Measurements from ENCODE around the gene TRIO.

TRIO gene

GRCh38 chr5:14226554-14226953 lies 83.4 kb downstream of the TRIO start:
- DNase-seq (ENCODE audit: low read depth in 2 of 2): no peak

DNA sequence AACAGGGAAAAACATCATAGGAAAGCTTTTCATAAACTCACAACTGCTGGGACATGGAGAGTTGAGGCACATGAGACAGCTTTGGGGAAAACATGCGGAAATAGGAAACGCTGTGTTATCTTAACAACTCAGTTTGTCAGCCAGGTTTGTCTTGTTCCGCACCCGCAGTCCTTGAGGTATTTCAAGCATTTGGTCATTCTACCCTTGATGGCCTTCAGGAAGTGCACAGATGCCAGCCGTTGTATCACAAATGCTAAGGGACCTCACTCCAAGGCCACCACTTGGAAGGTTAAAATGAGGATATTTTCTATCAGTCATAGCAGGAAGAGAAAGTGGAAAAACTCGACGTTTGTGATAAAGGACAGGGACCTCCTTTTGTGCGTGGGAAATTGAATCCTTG lies 83.8 kb downstream of the TRIO start:
- no peak for DNase-seq (ENCODE audit: low read depth in 2 of 2)

GRCh38 chr5:14227513-14227912 lies 84.4 kb downstream of the TRIO start:
- DNase-seq (ENCODE audit: low read depth in 2 of 2): no peak

- DNase-seq (ENCODE audit: low read depth in 2 of 2): no peak
Observed at GRCh38 chr5:14228219-14228618, 85.1 kb downstream of the TRIO start.

GRCh38 chr5:14229181-14229580 lies 86.0 kb downstream of the TRIO start:
- no peak for DNase-seq (ENCODE audit: low read depth in 2 of 2)

DNA sequence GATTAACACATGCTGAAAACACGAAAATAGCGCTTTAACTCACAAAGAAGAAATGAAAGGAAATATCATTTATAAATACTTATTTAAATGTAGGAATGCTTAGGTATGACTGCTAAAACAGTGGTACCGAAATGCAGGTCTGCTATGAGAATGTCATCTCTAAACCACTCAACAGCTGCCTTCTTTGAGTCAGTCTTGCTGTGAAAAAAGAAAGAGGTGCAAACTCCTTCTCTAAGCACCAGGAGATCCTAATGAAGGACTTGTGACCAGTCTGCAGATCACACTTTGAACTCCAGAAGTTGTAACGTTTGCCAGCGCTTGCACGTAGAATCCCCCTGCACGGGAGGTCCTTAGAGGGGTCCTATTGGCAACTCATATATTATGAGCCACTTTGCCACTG lies 86.6 kb downstream of the TRIO start:
- DNase-seq (ENCODE audit: low read depth in 2 of 2): no peak

GRCh38 chr5:14231156-14231555 lies 88.0 kb downstream of the TRIO start:
- DNase-seq (ENCODE audit: low read depth in 2 of 2): peak; percentile 59 to 60

GRCh38 chr5:14231890-14232289 lies 88.7 kb downstream of the TRIO start:
- DNase-seq (ENCODE audit: low read depth in 2 of 2): no peak

DNA sequence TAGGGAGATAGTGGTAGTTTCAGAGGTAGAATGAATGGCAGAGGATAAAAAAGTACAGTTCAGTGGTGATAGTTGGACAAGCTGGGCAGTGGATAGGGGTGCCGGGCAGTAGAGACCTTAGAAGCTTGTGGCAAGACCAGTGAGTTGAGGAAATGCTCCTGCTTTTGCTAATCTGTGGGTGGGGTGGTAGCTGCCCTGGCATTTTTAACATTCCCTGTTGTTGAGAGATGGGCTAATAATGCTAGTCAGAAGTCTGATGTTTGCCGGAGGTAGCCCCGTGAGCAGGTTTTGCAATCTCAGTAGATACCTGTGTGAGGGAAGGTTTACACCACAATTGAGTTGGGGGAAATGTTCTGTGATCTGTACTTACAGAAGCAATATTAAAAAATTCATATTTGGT lies 91.1 kb downstream of the TRIO start:
- no peak for DNase-seq (ENCODE audit: low read depth in 2 of 2)

DNA sequence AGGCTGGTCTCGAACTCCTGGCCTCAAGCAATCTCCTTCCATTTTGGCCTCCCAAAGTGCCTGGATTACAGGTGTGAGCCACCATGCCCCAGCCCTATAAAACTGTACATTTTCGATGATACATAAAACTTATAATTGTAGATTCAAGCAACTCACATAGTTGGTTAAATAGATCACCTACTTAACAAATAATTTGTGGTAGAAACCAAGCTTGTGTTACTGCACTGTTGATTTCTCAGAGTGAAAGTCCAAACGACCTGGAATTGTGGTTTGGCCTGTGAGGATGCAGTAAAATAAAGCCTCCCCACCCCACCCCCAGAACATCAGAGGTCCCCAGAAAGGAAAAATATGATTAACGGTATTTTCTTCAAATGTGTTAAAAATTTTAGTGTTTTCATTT lies 92.7 kb downstream of the TRIO start:
- no peak for DNase-seq (ENCODE audit: low read depth in 2 of 2)

GRCh38 chr5:14236757-14237156 lies 93.6 kb downstream of the TRIO start:
- no peak for DNase-seq (ENCODE audit: low read depth in 2 of 2)

GRCh38 chr5:14237317-14238086 lies 94.4 kb downstream of the TRIO start:
- DNase-seq (ENCODE audit: low read depth in 2 of 2): no peak

- DNase-seq (ENCODE audit: low read depth in 2 of 2): no peak
Observed at GRCh38 chr5:14238272-14238671, 95.1 kb downstream of the TRIO start.

DNA sequence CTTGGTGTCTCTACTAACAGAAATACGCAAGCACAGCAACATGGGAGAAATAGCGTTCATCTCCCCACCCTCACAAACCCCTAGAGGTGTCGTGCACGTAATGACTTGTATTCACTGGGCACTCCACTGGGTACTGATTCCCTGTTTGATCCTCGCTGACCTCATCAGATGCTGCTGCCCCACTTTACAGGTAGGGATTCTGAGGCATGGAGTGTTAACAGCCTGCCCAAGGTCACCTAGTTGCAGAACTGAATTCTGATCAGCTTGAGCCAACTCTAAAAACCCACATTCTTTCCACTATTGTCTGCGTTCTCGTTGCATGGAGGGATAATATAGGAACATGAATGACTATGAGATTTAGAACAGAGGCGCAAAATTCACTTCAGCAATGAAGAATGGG lies 96.3 kb downstream of the TRIO start:
- no peak for DNase-seq (ENCODE audit: low read depth in 2 of 2)

DNA sequence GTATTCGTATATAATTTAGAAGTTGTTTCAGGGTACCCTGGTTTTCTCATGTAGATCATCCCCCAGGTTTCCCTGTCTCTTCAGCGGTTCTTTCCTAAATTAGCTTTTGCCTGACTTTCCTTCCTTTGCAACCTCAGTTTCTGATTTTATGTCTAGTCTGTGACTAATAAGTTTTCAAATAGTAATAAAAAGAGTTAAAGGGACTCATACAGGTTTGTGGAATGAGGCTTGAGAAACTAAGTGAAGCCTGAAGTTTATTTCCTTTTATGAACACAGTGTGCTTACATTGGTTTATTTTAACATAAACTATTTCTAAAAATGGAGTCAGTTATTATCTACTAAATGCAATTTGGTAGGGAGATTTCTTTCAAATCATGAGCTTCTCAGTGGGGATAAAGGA lies 96.8 kb downstream of the TRIO start:
- no peak for DNase-seq (ENCODE audit: low read depth in 2 of 2)

- peak; percentile 50 for DNase-seq (ENCODE audit: low read depth in 2 of 2)
Observed at GRCh38 chr5:14240359-14240758, 97.2 kb downstream of the TRIO start.

- no peak for DNase-seq (ENCODE audit: low read depth in 2 of 2)
Observed at GRCh38 chr5:14241141-14241540, 98.0 kb downstream of the TRIO start.

DNA sequence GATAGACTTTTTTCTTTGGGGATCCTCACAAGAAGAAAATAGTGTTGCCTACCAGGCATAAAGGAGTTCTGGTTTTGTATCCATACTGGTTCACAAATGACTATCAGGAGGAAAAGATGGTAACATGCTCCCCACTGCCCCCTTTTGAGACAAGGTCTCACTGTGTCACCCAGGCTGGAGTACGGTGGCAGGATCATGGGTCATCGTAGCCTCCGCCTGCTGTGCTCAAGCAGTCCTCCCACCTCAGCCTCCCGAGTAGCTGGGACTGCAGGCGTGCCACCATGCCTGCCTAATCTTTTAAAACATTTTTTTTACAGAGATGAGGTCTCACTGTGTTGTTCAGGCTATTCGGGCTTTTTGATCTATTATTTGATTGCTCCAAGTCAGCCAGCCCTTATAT lies 99.3 kb downstream of the TRIO start:
- DNase-seq (ENCODE audit: low read depth in 2 of 2): no peak

GRCh38 chr5:14242871-14243383 lies 99.8 kb downstream of the TRIO start:
- DNase-seq (ENCODE audit: low read depth in 2 of 2): no peak

DNA sequence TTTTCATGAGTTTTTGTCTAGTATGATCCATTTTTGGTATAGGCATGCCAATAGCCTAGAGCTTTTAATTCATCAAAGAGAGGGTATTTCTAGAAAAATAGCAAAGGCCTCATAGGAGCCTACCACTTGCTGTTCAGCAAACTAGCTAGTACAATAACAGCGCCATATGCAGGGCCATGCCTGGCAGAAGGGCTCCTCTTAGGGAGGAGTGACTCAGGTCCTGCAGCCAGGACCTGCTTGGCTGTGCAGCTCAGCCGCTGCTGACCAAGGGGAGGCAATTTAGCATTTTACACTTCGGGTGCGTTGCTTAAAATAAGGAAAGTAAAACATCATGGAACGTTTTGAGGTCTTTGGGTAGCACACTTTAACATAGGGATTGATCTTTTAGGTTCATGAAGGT lies 100.6 kb downstream of the TRIO start:
- DNase-seq (ENCODE audit: low read depth in 2 of 2): no peak

GRCh38 chr5:14244721-14245120 lies 101.6 kb downstream of the TRIO start:
- DNase-seq (ENCODE audit: low read depth in 2 of 2): no peak

DNA sequence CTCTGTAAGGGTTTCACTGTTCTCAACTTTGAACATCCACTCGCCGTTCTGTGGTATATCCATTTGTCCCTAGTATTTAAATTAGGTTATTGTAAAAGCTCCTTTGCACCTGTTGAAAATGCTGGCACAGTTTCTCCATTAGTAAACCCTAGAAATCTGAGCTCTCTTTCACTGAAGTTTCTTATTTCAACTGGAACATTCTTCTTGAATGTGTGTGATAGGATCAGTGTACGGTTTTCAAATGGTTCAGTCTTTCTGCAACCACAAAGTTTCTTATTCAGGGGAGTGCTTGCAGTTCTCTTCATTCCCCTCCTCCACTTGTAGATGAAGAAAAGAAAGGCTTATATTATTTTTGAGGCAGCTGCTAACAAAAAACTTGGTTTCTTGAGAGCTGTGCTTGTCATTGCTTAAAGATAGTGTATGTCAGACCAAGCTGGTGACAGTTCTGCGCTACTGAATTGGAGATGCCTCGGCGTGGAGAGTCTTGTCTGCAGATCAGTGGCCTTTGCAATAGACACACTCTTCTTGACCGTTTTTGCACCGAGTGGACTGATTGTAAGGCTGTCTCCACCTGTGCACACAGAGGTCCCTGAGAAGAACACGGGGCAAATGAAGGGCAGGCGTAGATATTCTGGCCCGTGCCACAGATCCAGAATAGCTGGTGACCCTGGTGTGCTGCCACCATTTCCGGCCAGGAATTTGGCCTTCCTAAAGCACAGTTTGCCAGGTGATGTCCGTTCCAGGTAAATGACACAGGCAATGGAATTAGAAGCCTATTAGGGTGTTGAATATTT lies 102.2 kb downstream of the TRIO start:
- DNase-seq (ENCODE audit: low read depth in 2 of 2): peak in 1 of 2 experiments; percentile 15

Data from fibroblast of skin of left quadriceps (primary cell).